ENCODE measurements around the gene PTPN1.

PTPN1 gene

DNA sequence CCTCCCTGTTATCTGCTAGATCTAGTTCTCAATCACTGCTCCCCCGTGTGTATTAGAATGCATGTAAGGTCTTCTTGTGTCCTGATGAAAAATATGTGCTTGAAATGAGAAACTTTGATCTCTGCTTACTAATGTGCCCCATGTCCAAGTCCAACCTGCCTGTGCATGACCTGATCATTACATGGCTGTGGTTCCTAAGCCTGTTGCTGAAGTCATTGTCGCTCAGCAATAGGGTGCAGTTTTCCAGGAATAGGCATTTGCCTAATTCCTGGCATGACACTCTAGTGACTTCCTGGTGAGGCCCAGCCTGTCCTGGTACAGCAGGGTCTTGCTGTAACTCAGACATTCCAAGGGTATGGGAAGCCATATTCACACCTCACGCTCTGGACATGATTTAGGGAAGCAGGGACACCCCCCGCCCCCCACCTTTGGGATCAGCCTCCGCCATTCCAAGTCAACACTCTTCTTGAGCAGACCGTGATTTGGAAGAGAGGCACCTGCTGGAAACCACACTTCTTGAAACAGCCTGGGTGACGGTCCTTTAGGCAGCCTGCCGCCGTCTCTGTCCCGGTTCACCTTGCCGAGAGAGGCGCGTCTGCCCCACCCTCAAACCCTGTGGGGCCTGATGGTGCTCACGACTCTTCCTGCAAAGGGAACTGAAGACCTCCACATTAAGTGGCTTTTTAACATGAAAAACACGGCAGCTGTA, 73.4 kb downstream of the PTPN1 start:
- H3K4me3 ChIP-seq (ENCODE audit: low read length) = no peak overlapping the region
- no peak for TF ChIP-seq ZNF274 (IDR thresholded peaks at IDR 0.05; ENCODE audit: low read depth, low read length)

DNA sequence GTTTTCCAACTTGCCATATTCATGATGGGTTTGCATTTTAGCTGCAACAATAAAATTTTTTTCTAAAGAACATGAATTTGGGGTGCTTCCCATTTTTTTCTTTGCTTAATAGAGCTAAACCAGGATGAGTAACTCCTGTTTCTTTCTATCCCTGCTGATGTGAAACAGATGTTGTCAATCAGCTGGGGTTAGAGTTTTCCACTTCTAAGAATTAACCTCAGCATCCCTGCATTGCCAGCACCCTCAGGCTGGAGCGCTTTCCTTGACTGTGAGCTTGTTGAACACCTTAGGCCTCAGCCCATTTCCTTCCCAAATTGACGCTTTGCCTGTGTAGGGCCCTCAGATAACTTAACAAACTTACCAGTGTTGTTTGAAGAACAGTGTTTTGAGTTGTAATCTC, 74.5 kb downstream of the PTPN1 start:
- TF ChIP-seq ZNF274 (IDR thresholded peaks at IDR 0.05; ENCODE audit: low read depth, low read length) = no peak
- no peak overlapping the region for H3K4me3 ChIP-seq (ENCODE audit: low read length)

DNA sequence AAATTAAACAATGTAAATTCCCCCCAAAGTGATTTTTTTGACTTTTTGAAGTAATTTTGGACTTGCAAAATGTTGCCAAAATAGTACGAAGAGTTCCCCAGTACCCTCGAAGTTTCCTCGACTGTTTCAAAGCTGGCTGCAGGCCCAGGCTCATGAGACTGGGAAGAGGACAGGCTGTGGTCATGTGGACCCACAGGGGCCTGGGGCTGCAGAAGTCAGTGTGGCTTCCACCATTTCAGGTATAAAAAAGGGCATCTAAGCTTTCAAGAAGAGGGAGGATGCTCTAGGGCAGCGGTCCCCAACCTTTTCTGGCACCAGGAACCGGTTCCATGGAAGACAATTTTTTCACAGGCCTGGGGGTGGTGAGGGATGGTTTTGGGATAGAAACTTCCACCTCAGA, 75.0 kb downstream of the PTPN1 start:
- no peak overlapping the region for H3K4me3 ChIP-seq (ENCODE audit: low read length)
- TF ChIP-seq ZNF274 (IDR thresholded peaks at IDR 0.05; ENCODE audit: low read depth, low read length) = no peak

DNA sequence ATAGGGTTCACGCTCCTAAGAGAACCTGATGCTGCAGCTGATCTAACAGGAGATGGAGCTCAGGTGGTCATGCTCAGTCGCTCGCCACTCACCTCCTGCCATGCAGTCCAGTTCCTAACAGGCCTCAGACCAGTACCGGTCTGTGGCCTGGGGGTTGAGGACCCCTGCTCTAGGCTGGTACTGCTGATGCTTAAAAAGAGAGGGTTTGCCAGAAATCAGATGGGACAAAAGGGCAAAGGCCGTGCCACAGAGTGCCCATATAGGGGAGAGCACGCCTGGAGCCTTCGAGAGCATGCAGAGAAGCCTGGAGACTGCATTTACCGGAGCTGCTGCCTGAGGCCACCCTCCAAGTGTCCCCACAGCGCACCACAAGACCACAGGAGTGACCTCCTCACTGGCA, 75.5 kb downstream of the PTPN1 start:
- no peak overlapping the region for H3K4me3 ChIP-seq (ENCODE audit: low read length)
- TF ChIP-seq ZNF274 (IDR thresholded peaks at IDR 0.05; ENCODE audit: low read depth, low read length) = no peak

DNA sequence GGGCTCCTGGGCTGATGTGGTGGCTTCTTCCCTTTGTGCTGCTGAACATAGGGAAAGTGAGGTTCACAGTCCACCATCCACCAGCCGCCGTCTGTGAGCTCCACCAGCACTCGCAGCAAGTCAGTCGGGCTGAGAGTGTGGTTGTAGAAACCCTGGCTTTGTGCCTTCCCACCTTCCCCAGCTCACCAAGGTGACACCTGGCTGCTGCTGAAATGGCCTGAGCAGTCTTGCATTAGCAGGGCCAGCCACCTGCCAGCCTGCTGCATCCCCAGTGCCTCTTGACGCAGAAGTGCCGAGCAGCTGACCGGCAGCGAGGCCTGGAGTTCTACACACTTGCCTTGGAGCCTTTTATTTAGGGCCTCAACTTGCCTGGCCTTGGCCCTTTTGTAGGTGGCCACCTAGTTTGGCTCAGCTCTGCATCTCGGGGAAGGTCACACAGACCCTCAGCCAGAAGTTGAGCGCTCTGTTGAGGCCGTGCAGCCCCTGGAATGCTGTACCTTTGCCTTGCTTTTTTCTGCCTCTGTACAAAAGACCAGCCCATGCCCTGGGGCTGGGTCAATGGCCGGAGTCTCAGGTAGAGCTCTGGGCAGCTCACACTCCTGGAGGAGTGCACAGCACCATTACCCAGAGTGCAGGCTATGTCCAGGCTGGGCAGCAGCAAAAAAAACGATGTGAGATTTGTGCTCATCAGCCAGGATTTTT, 76.5 kb downstream of the PTPN1 start:
- H3K4me3 ChIP-seq (ENCODE audit: low read length) = no peak overlapping the region
- no peak for TF ChIP-seq ZNF274 (IDR thresholded peaks at IDR 0.05; ENCODE audit: low read depth, low read length)

DNA sequence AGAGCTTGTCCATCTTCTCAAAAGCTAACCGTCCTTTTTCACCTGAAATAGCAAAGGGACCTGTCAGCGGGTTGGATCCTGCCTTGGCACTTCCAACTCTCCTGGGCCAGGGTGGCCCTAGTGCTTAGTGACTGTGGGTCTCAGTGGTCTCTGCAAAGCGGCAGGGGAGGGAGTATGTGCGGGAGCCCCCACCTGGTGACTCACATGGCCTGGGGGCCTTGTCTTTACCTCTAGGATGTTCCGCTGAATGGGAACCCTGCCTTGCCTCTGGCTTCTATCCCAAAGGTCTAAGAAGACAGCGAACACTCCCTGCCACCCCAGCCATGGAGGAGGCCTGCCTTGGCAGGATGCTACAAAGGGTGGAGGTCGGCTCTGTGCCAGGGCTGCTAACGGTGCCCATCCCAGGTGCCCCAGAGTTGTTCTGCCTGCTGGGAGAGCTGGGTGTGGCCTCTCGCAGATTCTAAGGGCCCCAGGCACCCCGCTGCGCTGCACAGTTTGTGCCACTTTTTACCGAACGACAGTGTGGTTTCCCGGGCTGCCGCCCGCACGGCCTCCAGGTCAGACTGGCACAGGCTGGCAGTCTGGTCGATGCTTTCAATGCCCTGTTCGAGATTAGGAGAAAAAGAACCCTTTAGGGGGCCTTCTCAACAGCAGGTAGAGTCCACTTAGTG, 77.2 kb downstream of the PTPN1 start:
- no peak for TF ChIP-seq ZNF274 (IDR thresholded peaks at IDR 0.05; ENCODE audit: low read depth, low read length)
- H3K4me3 ChIP-seq (ENCODE audit: low read length) = no peak overlapping the region

DNA sequence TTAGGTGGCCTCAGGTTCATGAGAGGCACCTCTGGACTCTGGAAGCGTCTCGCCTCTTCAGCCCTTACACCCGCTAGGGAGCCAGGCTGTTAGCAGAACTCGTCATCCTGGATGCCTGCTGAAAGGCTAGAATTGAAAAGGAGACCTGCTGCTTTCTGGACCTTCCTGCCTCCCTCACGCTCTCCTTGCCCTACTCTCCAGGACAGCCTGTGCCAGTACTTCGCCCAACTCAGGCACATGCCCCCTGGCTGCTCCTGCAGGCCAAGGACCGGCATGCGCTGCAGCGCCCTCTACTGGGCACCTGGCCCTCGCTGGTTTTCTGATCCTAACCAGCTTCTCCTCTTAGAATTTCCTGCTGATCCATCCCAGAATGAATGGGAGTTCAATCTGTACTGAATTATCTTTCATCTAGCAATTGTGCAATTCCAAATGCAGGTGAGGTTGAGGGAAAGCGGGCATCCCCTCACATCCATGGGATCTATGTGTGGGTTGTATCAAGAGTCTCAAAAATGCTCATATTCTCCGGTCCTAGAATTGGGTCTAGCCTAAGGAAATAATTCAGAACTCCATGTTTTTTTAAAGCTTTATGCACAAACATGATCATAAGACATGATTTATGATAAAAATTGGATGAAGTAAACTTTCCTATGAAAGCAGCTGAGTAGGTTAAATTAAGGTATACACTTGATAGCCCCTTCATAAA, 78.0 kb downstream of the PTPN1 start:
- no peak for TF ChIP-seq ZNF274 (IDR thresholded peaks at IDR 0.05; ENCODE audit: low read depth, low read length)
- no peak overlapping the region for H3K4me3 ChIP-seq (ENCODE audit: low read length)

DNA sequence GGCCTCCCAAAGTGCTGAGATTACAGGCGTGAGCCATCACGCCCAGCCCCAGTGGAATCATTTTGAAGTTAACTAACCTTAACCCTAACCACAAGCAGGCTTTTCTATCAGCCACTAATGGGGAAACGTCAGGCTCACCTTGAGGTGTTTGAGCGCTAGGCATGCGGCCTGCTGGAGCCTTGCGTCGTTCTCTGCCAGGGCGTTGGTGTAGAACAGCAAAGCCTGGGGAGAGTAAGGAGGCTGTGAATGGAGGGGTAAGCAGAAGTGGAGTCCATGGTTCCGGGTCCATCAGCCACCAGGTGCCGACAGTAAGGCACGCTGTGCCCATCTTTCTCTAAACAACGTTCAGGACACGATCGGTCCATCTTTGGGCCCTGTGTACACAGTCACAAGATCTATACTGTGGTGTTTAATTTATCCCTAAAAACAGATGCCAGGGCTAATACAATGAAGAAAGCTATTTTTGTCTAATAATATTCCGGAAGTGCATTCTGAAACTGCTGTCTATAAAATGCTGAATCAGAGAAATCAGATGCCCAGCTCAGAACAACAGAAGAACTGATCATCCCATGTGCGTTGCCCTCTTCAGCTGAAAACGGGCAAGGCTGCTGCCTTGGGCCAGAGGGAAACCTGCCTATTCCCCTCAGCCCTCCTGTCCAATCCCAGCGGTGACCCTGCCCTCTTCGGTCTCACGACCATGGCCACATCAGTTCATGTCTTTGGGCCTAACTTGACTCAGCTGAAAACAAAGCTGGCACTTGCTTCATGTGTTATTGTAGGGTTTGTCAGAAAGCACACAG, 79.6 kb downstream of the PTPN1 start:
- TF ChIP-seq ZNF274 (IDR thresholded peaks at IDR 0.05; ENCODE audit: low read depth, low read length) = no peak
- no peak overlapping the region for H3K4me3 ChIP-seq (ENCODE audit: low read length)

DNA sequence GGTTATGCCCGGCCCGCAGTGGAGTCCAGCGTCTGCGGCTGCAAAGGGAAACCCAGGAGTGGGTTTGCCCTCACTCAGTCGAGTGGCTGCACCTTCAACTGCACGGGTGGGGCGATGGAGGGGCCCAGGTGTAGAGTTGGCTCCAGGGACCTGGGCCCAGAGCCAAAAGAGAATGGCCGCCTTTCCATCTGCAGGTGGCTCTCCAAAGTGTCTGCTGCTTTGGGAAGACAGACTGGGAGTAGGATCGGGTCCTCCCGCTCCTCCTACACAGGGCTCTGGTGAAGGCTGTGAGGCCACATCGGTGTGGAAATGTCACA, 80.1 kb downstream of the PTPN1 start:
- no peak for TF ChIP-seq ZNF274 (IDR thresholded peaks at IDR 0.05; ENCODE audit: low read depth, low read length)
- no peak overlapping the region for H3K4me3 ChIP-seq (ENCODE audit: low read length)

DNA sequence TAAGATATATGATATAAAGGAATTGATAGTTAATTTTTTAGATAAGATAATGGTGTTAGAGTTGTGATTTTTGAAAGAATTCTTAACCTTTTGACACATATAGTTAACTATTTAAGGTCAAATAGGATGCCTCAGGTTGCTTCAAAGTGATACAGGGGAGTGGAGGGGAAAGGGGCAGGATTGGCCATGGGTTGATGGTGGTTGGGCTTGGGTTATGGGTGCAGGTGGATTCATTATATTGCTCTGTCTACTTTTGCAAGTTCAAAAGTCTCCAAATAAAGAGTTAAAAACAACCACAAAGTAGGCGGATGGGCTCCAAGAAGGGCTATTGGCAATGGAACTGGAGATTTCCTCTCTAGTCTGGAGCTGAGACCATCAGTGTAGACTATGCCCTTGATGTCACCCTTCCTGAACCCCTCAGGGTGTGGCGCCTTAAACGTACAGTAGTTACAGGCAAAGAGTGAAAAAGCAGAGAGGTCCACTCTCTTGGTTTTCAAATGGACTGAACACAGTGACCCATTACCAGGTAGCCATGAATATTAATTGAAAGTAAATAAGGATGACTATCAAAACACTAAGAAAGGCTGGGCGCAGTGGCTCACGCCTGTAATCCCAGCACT, 81.2 kb downstream of the PTPN1 start:
- no peak overlapping the region for H3K4me3 ChIP-seq (ENCODE audit: low read length)
- no peak for TF ChIP-seq ZNF274 (IDR thresholded peaks at IDR 0.05; ENCODE audit: low read depth, low read length)

DNA sequence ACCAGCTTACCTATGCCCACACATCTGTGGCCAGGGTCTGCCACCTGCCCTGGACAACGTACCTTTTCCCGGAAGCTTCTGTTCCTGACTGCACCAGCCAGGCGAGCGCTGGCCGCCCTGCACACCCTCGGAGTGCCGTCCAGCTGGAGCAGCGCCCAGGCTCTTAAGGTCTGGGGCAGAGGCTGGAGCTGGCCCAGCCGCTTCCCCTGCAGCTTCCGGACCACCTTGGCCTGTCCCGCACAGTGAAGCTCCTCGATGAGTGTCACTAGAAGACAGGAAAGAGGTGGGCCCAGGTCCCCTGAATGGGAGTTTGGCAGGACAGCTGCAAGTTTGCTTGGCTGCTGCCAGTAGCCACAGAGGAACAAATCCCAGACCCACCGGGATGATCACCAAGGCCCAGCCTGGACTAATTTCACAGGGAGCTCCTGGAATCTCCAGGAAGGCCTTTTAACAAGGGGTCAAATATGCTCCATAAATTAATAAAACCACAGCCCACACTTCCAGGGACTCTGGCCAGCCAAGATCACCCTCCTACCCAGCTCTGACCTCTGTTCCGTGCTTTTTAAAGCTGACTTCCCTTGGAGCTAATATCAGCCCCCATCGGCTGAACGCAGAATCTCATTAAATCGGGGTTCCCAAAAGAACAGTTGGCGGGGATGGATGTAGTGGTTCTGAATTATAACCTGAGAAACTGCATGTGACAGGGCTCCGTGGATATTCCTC, 82.3 kb downstream of the PTPN1 start:
- no peak overlapping the region for H3K4me3 ChIP-seq (ENCODE audit: low read length)
- no peak for TF ChIP-seq ZNF274 (IDR thresholded peaks at IDR 0.05; ENCODE audit: low read depth, low read length)

DNA sequence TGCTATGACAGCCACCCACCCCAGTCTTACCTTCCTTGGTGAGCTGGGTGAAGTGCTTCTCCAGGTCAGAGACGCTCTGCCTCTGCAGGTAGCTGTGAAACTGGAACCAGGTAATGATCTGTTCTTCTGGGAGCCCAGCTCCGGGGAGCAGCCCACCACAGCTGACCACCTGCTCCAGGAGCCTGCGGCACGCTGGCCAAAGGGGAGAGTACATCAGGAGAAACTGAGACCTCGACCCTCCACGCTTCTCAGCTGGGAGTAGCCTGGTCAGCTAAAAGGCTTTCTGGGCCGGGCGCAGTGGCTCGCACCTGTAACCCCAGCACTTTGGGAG, 82.8 kb downstream of the PTPN1 start:
- no peak overlapping the region for H3K4me3 ChIP-seq (ENCODE audit: low read length)
- TF ChIP-seq ZNF274 (IDR thresholded peaks at IDR 0.05; ENCODE audit: low read depth, low read length) = no peak

DNA sequence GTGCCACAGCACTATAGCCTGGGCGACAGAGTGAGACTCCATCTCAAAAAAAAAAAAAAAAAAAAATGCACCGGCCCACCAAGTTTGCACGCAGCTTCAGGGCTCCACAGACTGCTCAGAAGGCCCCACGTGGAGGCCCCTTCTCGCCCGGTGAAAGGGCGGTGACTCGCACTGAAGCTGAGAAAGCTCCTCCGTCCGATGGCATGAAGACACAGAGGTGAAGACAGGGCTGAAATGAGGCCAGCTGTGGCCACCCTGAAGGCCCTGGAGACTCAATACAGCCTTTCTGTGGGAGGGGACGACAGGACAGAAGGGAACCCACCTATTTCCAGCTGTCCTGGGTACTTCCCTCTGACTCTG, 84.0 kb downstream of the PTPN1 start:
- TF ChIP-seq ZNF274 (IDR thresholded peaks at IDR 0.05; ENCODE audit: low read depth, low read length) = no peak
- H3K4me3 ChIP-seq (ENCODE audit: low read length) = no peak overlapping the region
